GM13977 (cell line): ENCODE data around the gene KCNH4.

Experiments used
- DNase-seq: peaks from one replicate; pipeline ENCODE4 v3.0.0; 2012; ENCODE audit warnings: low spot score
- in situ Hi-C: fragments of 300-500 bp; cut with MboI; formaldehyde crosslinking; loops from one replicate; pipeline ENCODE4 v1.12.0; 2022; ENCODE audit warnings: low sequenced_read_pairs, low pct_unique_long_range_greater_than_20kb, mixed read lengths, inconsistent platforms; ENCODE audit not compliant: unreplicated experiment
- TF ChIP-seq, protein P1 (sequence below): IDR thresholded peaks from 2 replicates; pipeline ENCODE4 v1.5.1; 2012; ENCODE audit warnings: mild to moderate bottlenecking, control low read depth; ENCODE audit not compliant: insufficient read depth; ENCODE audit errors: extremely low read depth, missing control alignments

The KCNH4 gene

DNA sequence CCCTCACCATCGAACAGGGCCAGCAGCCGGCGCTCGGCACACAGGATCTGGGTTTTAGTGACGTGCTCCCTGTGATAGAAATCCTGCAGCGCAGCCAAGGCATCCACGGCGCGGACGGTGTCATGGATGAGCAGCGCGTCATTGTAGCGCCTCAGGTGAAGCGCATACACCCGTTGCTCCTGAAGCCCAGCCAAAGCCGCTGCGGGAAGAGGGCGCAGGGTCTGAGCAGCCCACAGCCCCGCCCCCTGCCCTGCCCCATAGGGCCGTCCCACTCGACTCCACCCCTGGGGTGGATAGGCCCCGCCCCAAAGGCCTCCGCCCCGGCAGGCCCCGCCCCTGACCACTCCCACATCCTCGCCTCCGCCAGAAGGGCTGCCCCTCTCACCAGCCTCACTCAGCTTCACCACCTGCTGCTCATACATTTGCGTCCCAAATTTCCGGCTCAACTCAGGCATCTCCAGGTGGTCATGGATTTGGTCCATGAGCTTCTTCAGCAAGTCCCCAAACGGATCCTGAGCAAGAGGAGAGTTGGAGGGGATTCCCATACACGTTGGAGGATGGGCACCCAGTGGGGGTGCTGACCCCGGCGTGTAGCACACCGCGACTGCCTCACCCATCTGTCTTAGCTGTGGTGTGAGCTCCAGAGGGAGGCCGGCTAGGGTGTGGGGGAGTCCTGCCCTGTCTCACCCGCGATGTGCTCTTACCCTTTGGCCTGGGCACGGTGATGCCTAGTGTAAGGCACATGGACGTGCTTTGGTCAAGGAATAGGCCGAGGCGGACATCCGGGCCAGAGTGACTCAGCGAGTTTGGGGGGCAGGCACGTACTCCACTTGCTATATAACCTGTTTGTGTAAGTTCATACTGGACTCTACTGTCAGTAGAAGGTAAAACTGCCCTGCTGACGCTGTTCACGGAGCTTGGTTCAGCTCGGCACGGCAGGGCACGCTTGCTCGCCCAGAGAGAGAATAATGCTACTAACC lies 73.1 kb downstream of the KCNH4 start:
- TF ChIP-seq, protein P1, sequence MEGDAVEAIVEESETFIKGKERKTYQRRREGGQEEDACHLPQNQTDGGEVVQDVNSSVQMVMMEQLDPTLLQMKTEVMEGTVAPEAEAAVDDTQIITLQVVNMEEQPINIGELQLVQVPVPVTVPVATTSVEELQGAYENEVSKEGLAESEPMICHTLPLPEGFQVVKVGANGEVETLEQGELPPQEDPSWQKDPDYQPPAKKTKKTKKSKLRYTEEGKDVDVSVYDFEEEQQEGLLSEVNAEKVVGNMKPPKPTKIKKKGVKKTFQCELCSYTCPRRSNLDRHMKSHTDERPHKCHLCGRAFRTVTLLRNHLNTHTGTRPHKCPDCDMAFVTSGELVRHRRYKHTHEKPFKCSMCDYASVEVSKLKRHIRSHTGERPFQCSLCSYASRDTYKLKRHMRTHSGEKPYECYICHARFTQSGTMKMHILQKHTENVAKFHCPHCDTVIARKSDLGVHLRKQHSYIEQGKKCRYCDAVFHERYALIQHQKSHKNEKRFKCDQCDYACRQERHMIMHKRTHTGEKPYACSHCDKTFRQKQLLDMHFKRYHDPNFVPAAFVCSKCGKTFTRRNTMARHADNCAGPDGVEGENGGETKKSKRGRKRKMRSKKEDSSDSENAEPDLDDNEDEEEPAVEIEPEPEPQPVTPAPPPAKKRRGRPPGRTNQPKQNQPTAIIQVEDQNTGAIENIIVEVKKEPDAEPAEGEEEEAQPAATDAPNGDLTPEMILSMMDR: no peak
- DNase-seq: peak; percentile 98
- in situ Hi-C loops: loop anchor here (10.0 to 25.0 kb wide), 2 partner anchors 143 to 371 kb away; partner anchors contain the start of genes CNP and HAP1

DNA sequence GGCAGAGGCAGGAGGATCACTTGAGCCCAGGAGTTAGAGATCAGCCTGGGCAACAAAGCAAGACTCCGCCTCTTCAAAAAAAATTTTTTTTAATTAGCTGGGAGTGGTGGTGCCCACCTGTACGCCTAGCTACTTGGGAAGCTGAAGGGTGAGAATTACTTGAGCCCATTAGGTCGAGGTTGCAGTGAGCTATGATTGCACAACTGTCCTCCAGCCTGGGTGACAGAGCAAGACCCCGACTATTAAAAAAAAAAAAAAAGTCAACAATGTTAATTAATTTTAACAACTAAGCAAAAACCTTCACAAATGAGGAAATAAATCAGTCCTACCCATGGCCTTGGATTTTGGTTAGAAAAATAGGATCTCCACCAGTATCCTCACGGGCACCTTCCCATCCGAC lies 73.8 kb downstream of the KCNH4 start:
- in situ Hi-C loops: loop anchor here (10.0 to 25.0 kb wide), 2 partner anchors 142 to 370 kb away; partner anchors contain the start of genes CNP and HAP1
- TF ChIP-seq, protein P1: no peak
- no peak for DNase-seq
